ENCODE results near the gene TEAD1.

- no peak for TF ChIP-seq CTCF (conservative IDR thresholded peaks at IDR 0.05; ENCODE audit: low read depth in 2 of 2)
- no peak for TF ChIP-seq EZH2 (IDR thresholded peaks at IDR 0.05; ENCODE audit: low read depth, unreplicated experiment)
- no peak for TF ChIP-seq POLR2AphosphoS5 (IDR thresholded peaks at IDR 0.05; ENCODE audit: low read depth)
- TF ChIP-seq CREB1 (CRISPR knock-in tag; IDR thresholded peaks at IDR 0.05; ENCODE audit: low read depth): no peak
- TF ChIP-seq REST (IDR thresholded peaks at IDR 0.05; ENCODE audit: unreplicated experiment): no peak
- TF ChIP-seq ZNF114 (CRISPR knock-in tag; IDR thresholded peaks at IDR 0.05): no peak
- no peak for TF ChIP-seq STAT1 (IDR thresholded peaks at IDR 0.05; ENCODE audit: unreplicated experiment)
These were observed 98.1 kb downstream of the TEAD1 start for GRCh38 chr11:12772324-12772723.
